HepG2 (cell line): ENCODE measurements around the gene IL22RA1. TPM values are rescaled to one million over a fixed set of nuclear protein-coding genes. Genes with fewer than 3 reads are reported as not detected.

ENCODE experiments used
- CCAR2 ChIP-seq: fragments of 200-400 bp; formaldehyde crosslinking; optimal IDR thresholded peaks from 2 replicates; pipeline ENCODE3; 2018; ENCODE audit warnings: low read depth, mild to moderate bottlenecking, low read length, moderate library complexity
- CENPX ChIP-seq: sonication (generic); formaldehyde crosslinking; IDR thresholded peaks from 2 replicates; pipeline ENCODE4 v1.9.0; 2021; ENCODE audit warnings: mild to moderate bottlenecking, missing genetic modification reagents, moderate library complexity
- GATAD2A ChIP-seq: IDR thresholded peaks from 2 replicates; pipeline ENCODE4 v1.6.1; 2016
- HCFC1 ChIP-seq: fragments of 150-350 bp; IDR thresholded peaks from 2 replicates; pipeline ENCODE4 v1.6.1; 2014; ENCODE audit warnings: low read depth, low read length
- MEIS2 ChIP-seq: sonication (generic); formaldehyde crosslinking; IDR thresholded peaks from 2 replicates; pipeline ENCODE4 v1.9.0; 2021; ENCODE audit warnings: mild to moderate bottlenecking, missing genetic modification reagents
- MIER2 ChIP-seq: IDR thresholded peaks from 2 replicates; pipeline ENCODE4 v1.6.1; 2016; ENCODE audit warnings: missing biosample characterization, missing genetic modification reagents
- PHF8 ChIP-seq: sonication (generic); formaldehyde crosslinking; IDR thresholded peaks from 2 replicates; pipeline ENCODE4 v1.5.0; 2020; ENCODE audit warnings: missing genetic modification reagents
- REPIN1 ChIP-seq: sonication (generic); formaldehyde crosslinking; IDR thresholded peaks from 2 replicates; pipeline ENCODE4 v1.8.0; 2022; ENCODE audit warnings: missing genetic modification reagents, low read depth, mild to moderate bottlenecking, borderline replicate concordance
- SALL2 ChIP-seq: sonication (generic); formaldehyde crosslinking; IDR thresholded peaks from 2 replicates; pipeline ENCODE4 v1.8.1; 2023; ENCODE audit warnings: mild to moderate bottlenecking, missing genetic modification reagents, inconsistent platforms
- ZFP36L1 ChIP-seq: sonication (generic); formaldehyde crosslinking; IDR thresholded peaks from 2 replicates; pipeline ENCODE4 v1.8.0; 2022; ENCODE audit warnings: mild to moderate bottlenecking, missing genetic modification reagents, moderate library complexity
- ZNF224 ChIP-seq: sonication (generic); formaldehyde crosslinking; IDR thresholded peaks from 2 replicates; pipeline ENCODE4 v1.5.0; 2020; ENCODE audit warnings: mild to moderate bottlenecking, missing genetic modification reagents
- ZNF383 ChIP-seq: sonication (generic); formaldehyde crosslinking; IDR thresholded peaks from 2 replicates; pipeline ENCODE4 v1.4.0; 2020; ENCODE audit warnings: missing genetic modification reagents, mild to moderate bottlenecking, borderline replicate concordance
- ZNF709 ChIP-seq: sonication (generic); formaldehyde crosslinking; IDR thresholded peaks from 2 replicates; pipeline ENCODE4 v1.5.0; 2020; ENCODE audit warnings: mild to moderate bottlenecking, missing genetic modification reagents
- polyA plus RNA-seq, 8 experiments: library from polyadenylated mRNA; depleted of rRNA in 3 of 8; stranded (reverse) in 7 of 8; unstranded in 1 of 8; fragments of >200 nt; fragmentation: Illumina TruSeq in 4 of 8; extraction: Trizol in 4 of 8; gene quantifications; 2 replicates each; pipeline versions ENCODE4 v1.2.1 to v1.2.3, GENCODE V29; 2011 to 2016; ENCODE audit warnings: low read depth in 4 of 8, missing spikeins in 1 of 8, mixed read lengths in 1 of 8; ENCODE audit not compliant: insufficient read depth in 1 of 8
- total RNA-seq, 5 experiments: library from RNA; depleted of rRNA; stranded (reverse); fragments of >200 nt; fragmentation: Illumina TruSeq; extraction: Trizol; gene quantifications; 2 replicates each; pipeline ENCODE4 v1.2.3, GENCODE V29; 2016; ENCODE audit warnings: low read depth in 1 of 5
- TF ChIP-seq, protein P1 (sequence below), 2 experiments: IDR thresholded peaks; 2 replicates each; pipeline ENCODE4 v1.6.1; 2011 to 2012; ENCODE audit warnings: low read length in 2 of 2, borderline replicate concordance in 1 of 2, low read depth in 1 of 2, mild to moderate bottlenecking in 1 of 2, moderate library complexity in 1 of 2
- TF ChIP-seq, protein P2 (sequence below): sonication (generic); formaldehyde crosslinking; IDR thresholded peaks from 2 replicates; pipeline ENCODE4 v1.8.0; 2022; ENCODE audit warnings: low read depth, missing genetic modification reagents
- TF ChIP-seq, protein P3 (sequence below): IDR thresholded peaks from 2 replicates; pipeline ENCODE4 v1.6.1; 2016; ENCODE audit warnings: low read depth, control low read depth
- TF ChIP-seq, protein P4 (sequence below): sonication (generic); formaldehyde crosslinking; conservative IDR thresholded peaks from 2 replicates; pipeline ENCODE4 v1.8.0; 2022; ENCODE audit warnings: missing genetic modification reagents
- TF ChIP-seq, protein P5 (sequence below): sonication (generic); formaldehyde crosslinking; IDR thresholded peaks from 2 replicates; pipeline ENCODE4 v1.5.0; 2020; ENCODE audit warnings: mild to moderate bottlenecking, missing genetic modification reagents

The IL22RA1 gene
- total and polyA plus RNA-seq, 2 of the 13 experiments (the other 11 are each of a cell fraction or from before 2014, with no cell fraction given), result 4.4 to 10.2 TPM

DNA sequence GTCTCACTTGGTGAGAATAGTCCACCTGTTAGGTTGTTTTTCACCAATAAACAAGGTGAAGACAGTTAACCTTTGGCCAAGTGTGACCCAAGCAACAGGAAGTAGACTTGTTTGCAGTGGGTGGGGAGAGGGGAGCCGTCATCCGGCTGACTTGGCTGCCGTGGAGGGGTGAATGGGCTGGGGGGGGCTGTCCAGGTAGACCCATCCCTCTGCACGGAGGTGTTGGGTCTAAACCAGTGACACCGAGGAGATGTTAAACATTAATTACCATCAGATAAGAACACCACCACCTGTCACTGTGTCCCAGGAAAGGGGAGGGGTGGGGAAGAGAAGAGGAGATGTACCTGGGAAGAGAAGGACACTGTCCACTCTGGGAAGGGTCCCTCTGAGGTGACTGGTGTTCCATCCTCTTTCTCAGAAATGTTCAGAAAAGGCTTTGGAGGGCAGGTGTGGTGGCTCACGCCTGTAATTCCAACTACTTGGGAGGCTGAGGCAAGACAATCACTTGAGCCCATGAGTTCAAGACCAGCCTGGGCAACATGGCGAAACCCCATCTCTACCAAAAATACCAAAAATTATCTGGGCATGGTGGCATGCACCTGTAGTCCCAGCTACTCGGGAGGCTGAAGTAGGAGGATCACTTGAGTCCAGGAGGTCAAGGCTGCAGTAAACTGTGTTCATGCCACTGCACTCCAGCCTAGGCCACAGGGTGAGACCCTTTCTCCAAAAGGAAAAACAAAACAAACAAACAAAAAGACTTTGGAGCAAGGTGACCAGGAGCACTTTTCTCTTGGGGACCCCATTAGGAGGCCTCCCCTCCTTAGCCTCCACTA lies 24.3 kb downstream of the IL22RA1 start (continued):
- TF ChIP-seq ZNF224 (CRISPR knock-in tag) (no peak), ZNF383 (CRISPR knock-in tag) (no peak), PHF8 (CRISPR knock-in tag) (no peak), SALL2 (CRISPR knock-in tag) (no peak), ZFP36L1 (CRISPR knock-in tag) (no peak), MEIS2 (CRISPR knock-in tag) (peak; percentile 77; the same call in 1 of the 2 replicates), REPIN1 (CRISPR knock-in tag) (0 out of 2 replicates have a peak, but pooled peaks have one; percentile 30), CENPX (CRISPR knock-in tag) (no peak), MIER2 (CRISPR knock-in tag) (peak; percentile 34; the same call in 1 of the 2 replicates), HCFC1 (no peak), GATAD2A (CRISPR knock-in tag) (peak; percentile 48; the same call in 1 of the 2 replicates), CCAR2 (no peak), ZNF709 (no peak)
- TF ChIP-seq, protein P1, sequence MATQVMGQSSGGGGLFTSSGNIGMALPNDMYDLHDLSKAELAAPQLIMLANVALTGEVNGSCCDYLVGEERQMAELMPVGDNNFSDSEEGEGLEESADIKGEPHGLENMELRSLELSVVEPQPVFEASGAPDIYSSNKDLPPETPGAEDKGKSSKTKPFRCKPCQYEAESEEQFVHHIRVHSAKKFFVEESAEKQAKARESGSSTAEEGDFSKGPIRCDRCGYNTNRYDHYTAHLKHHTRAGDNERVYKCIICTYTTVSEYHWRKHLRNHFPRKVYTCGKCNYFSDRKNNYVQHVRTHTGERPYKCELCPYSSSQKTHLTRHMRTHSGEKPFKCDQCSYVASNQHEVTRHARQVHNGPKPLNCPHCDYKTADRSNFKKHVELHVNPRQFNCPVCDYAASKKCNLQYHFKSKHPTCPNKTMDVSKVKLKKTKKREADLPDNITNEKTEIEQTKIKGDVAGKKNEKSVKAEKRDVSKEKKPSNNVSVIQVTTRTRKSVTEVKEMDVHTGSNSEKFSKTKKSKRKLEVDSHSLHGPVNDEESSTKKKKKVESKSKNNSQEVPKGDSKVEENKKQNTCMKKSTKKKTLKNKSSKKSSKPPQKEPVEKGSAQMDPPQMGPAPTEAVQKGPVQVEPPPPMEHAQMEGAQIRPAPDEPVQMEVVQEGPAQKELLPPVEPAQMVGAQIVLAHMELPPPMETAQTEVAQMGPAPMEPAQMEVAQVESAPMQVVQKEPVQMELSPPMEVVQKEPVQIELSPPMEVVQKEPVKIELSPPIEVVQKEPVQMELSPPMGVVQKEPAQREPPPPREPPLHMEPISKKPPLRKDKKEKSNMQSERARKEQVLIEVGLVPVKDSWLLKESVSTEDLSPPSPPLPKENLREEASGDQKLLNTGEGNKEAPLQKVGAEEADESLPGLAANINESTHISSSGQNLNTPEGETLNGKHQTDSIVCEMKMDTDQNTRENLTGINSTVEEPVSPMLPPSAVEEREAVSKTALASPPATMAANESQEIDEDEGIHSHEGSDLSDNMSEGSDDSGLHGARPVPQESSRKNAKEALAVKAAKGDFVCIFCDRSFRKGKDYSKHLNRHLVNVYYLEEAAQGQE (IDR thresholded peaks at IDR 0.05; ENCODE audit: borderline replicate concordance in 1 of 2, low read depth in 1 of 2, low read length in 2 of 2), result no peak
- TF ChIP-seq, protein P2, sequence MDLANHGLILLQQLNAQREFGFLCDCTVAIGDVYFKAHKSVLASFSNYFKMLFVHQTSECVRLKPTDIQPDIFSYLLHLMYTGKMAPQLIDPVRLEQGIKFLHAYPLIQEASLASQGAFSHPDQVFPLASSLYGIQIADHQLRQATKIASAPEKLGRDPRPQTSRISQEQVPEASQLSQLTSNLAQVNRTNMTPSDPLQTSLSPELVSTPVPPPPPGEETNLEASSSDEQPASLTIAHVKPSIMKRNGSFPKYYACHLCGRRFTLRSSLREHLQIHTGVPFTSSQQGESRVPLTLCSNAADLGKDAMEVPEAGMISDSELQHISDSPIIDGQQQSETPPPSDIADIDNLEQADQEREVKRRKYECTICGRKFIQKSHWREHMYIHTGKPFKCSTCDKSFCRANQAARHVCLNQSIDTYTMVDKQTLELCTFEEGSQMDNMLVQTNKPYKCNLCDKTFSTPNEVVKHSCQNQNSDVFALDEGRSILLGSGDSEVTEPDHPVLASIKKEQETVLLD (CRISPR knock-in tag), result no peak
- TF ChIP-seq, protein P3, sequence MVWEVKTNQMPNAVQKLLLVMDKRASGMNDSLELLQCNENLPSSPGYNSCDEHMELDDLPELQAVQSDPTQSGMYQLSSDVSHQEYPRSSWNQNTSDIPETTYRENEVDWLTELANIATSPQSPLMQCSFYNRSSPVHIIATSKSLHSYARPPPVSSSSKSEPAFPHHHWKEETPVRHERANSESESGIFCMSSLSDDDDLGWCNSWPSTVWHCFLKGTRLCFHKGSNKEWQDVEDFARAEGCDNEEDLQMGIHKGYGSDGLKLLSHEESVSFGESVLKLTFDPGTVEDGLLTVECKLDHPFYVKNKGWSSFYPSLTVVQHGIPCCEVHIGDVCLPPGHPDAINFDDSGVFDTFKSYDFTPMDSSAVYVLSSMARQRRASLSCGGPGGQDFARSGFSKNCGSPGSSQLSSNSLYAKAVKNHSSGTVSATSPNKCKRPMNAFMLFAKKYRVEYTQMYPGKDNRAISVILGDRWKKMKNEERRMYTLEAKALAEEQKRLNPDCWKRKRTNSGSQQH (CRISPR knock-in tag), result peak; percentile 63; the same call in 1 of the 2 replicates
- TF ChIP-seq, protein P4, sequence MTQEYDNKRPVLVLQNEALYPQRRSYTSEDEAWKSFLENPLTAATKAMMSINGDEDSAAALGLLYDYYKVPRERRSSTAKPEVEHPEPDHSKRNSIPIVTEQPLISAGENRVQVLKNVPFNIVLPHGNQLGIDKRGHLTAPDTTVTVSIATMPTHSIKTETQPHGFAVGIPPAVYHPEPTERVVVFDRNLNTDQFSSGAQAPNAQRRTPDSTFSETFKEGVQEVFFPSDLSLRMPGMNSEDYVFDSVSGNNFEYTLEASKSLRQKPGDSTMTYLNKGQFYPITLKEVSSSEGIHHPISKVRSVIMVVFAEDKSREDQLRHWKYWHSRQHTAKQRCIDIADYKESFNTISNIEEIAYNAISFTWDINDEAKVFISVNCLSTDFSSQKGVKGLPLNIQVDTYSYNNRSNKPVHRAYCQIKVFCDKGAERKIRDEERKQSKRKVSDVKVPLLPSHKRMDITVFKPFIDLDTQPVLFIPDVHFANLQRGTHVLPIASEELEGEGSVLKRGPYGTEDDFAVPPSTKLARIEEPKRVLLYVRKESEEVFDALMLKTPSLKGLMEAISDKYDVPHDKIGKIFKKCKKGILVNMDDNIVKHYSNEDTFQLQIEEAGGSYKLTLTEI (CRISPR knock-in tag), result no peak
- TF ChIP-seq, protein P5, sequence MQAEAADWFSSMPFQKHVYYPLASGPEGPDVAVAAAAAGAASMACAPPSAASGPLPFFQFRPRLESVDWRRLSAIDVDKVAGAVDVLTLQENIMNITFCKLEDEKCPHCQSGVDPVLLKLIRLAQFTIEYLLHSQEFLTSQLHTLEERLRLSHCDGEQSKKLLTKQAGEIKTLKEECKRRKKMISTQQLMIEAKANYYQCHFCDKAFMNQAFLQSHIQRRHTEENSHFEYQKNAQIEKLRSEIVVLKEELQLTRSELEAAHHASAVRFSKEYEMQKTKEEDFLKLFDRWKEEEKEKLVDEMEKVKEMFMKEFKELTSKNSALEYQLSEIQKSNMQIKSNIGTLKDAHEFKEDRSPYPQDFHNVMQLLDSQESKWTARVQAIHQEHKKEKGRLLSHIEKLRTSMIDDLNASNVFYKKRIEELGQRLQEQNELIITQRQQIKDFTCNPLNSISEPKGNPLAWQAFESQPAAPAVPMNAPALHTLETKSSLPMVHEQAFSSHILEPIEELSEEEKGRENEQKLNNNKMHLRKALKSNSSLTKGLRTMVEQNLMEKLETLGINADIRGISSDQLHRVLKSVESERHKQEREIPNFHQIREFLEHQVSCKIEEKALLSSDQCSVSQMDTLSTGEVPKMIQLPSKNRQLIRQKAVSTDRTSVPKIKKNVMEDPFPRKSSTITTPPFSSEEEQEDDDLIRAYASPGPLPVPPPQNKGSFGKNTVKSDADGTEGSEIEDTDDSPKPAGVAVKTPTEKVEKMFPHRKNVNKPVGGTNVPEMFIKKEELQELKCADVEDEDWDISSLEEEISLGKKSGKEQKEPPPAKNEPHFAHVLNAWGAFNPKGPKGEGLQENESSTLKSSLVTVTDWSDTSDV, result no peak
